Stimulated activated CD4-positive, alpha-beta T cell treated with anti-CD3 and anti-CD28 coated beads, TNF-alpha, amount 100 ng/mL, for 48 hours (primary cell): ENCODE results near the gene ALKAL2.

ENCODE experiments used
- DNase-seq, 3 donors: peaks; one replicate each; pipeline ENCODE4 v3.0.0-alpha.2; 2020; ENCODE audit warnings: low read depth in 3 of 3

ALKAL2 gene

GRCh38 chr2:271917-272316 lies 16.0 kb downstream of the ALKAL2 start:
- no peak for DNase-seq

GRCh38 chr2:270861-271260 lies 17.0 kb downstream of the ALKAL2 start:
- DNase-seq = no peak

GRCh38 chr2:269356-270030 lies 18.4 kb downstream of the ALKAL2 start:
- no peak for DNase-seq

- DNase-seq = no peak
Measured at GRCh38 chr2:268323-268722, 19.6 kb downstream of the ALKAL2 start.

- DNase-seq = peak; percentile 88 to 93 (median 91)
Measured at GRCh38 chr2:264493-265468, 23.1 kb downstream of the ALKAL2 start, which contains the start of gene ACP1. Gene ACP1, plus strand, starts transcription at chr2:264947. Its CDS starts 18 bp downstream, at chr2:264965.

GRCh38 chr2:263774-264492 lies 24.0 kb downstream of the ALKAL2 start, which contains the start of gene SH3YL1:
Gene SH3YL1, minus strand, starts transcription at chr2:264032. Its CDS starts 48 bp downstream, at chr2:263984.
- DNase-seq = peak; percentile 4 to 18 (median 9)

GRCh38 chr2:263022-263738 lies 24.7 kb downstream of the ALKAL2 start:
- DNase-seq = no peak

GRCh38 chr2:262117-262516 lies 25.8 kb downstream of the ALKAL2 start:
- DNase-seq = no peak

- DNase-seq = no peak
Measured at GRCh38 chr2:260507-261161, 27.3 kb downstream of the ALKAL2 start.

GRCh38 chr2:259789-260331 lies 28.0 kb downstream of the ALKAL2 start:
- DNase-seq = no peak

GRCh38 chr2:258933-259332 lies 29.0 kb downstream of the ALKAL2 start:
- no peak for DNase-seq

- no peak for DNase-seq
Measured at GRCh38 chr2:257842-258241, 30.0 kb downstream of the ALKAL2 start.

- no peak for DNase-seq
Measured at GRCh38 chr2:257429-257828, 30.5 kb downstream of the ALKAL2 start.

- DNase-seq = no peak
Measured at GRCh38 chr2:256094-256493, 31.8 kb downstream of the ALKAL2 start.

- DNase-seq = no peak
Measured at GRCh38 chr2:255195-255594, 32.7 kb downstream of the ALKAL2 start.

- DNase-seq = no peak
Measured at GRCh38 chr2:254241-254640, 33.6 kb downstream of the ALKAL2 start.

- no peak for DNase-seq
Measured at GRCh38 chr2:253202-253638, 34.7 kb downstream of the ALKAL2 start.

GRCh38 chr2:252001-252602 lies 35.8 kb downstream of the ALKAL2 start:
- DNase-seq = no peak

GRCh38 chr2:249538-250042 lies 38.3 kb downstream of the ALKAL2 start:
- DNase-seq = no peak

- DNase-seq = no peak
Measured at GRCh38 chr2:248724-249123, 39.2 kb downstream of the ALKAL2 start.
